HepG2 (cell line): ENCODE measurements around the gene TET2. TPM values are rescaled to one million over a fixed set of nuclear protein-coding genes. Genes with fewer than 3 reads are reported as not detected.

Source experiments
- ATAC-seq: fragments of 200-7000 bp; cut with Tn5 transposase; 3 replicates; pipeline ENCODE4 v1.9.1; 2020; ENCODE audit warnings: mild to moderate bottlenecking, moderate library complexity
- BruUV-seq: library from RNA; stranded (reverse); fragments of 400-500 nt; replicated peaks from 2 replicates; lab custom pipeline; 2021; lab: Mats Ljungman, UMichigan
- CTCF ChIA-PET: fragments of 300-600 bp; formaldehyde crosslinking; extraction: SDS; loops from one replicate; lab custom pipeline; 2021; ENCODE audit warnings: low total read pairs, inconsistent platforms, low intra/inter-chr PET ratio; lab: Yijun Ruan, JAX
- POLR2A ChIA-PET: fragments of 350-600 bp; sonication (Branson Sonifier 250); formaldehyde crosslinking; loops from one replicate; lab custom pipeline; 2020; ENCODE audit warnings: antibody characterized with exemption, inconsistent platforms; lab: Yijun Ruan, JAX
- DNase-seq: peaks from one replicate; pipeline ENCODE4 v3.0.0-alpha.2; 2015; ENCODE audit warnings: low spot score
- FAIRE-seq: peaks from 3 replicates; lab custom pipeline; 2011; peaks lifted over from hg19 to GRCh38; lab: Jason Lieb, UNC
- H2AFZ ChIP-seq: one replicate; pipeline ENCODE4 v1.6.1; 2011; ENCODE audit warnings: low read length, inconsistent platforms
- H3K27ac ChIP-seq: fragments of 300-600 bp; 3 replicates; pipeline ENCODE4 v1.8.0; 2011; ENCODE audit warnings: mixed run types, mild to moderate bottlenecking, mixed read lengths, low read length, inconsistent platforms; ENCODE audit not compliant: insufficient read depth; ENCODE audit errors: extremely low read length
- H3K27me3 ChIP-seq, 2 experiments: fragments of 200-600 bp in 1 of 2; 2 replicates in 1 of 2; 3 replicates in 1 of 2; pipeline versions ENCODE4 v1.6.0 to v1.8.0; 2011; ENCODE audit warnings: low read length in 2 of 2, mild to moderate bottlenecking in 2 of 2, moderate library complexity in 2 of 2, inconsistent platforms in 1 of 2; ENCODE audit not compliant: insufficient read depth in 2 of 2, control insufficient read depth in 1 of 2
- H3K36me3 ChIP-seq, 2 experiments: fragments of 200-600 bp in 1 of 2; replicated peaks in 1 of 2; 2 replicates in 1 of 2; 3 replicates in 1 of 2; pipeline versions ENCODE4 v1.5.1 to v1.8.0; 2011; ENCODE audit warnings: low read length in 2 of 2, inconsistent platforms in 1 of 2; ENCODE audit not compliant: insufficient read depth in 2 of 2, control insufficient read depth in 1 of 2
- H3K4me1 ChIP-seq: 2 replicates; pipeline ENCODE4 v1.5.1; 2012; ENCODE audit warnings: low read length, inconsistent platforms; ENCODE audit not compliant: insufficient read depth
- H3K4me2 ChIP-seq: 2 replicates; pipeline ENCODE4 v1.6.0; 2011; ENCODE audit warnings: low read depth, low read length, inconsistent platforms
- H3K4me3 ChIP-seq, 3 experiments: fragments of 200-600 bp in 1 of 3; sonication (generic), shearing (Covaris generic) in 1 of 3; replicated peaks in 1 of 3; 2 replicates each; pipeline ENCODE4 v1.5.1; 2011 to 2016; ENCODE audit warnings: low read length in 3 of 3, inconsistent platforms in 2 of 3, low read depth in 2 of 3, mild to moderate bottlenecking in 2 of 3, control low read depth in 1 of 3, mixed read lengths in 1 of 3; ENCODE audit not compliant: insufficient read depth in 1 of 3
- H3K79me2 ChIP-seq: one replicate; pipeline ENCODE4 v1.6.1; 2011; ENCODE audit warnings: low read length, inconsistent platforms; ENCODE audit not compliant: insufficient read depth
- H3K9ac ChIP-seq: 2 replicates; pipeline ENCODE4 v1.6.0; 2011; ENCODE audit warnings: mild to moderate bottlenecking, low read depth, low read length, inconsistent platforms; ENCODE audit not compliant: insufficient read depth
- H3K9me3 ChIP-seq: 2 replicates; pipeline ENCODE4 v1.5.1; 2012; ENCODE audit warnings: mild to moderate bottlenecking, low read length
- H4K20me1 ChIP-seq: 2 replicates; pipeline ENCODE4 v1.6.0; 2011; ENCODE audit warnings: inconsistent platforms, mild to moderate bottlenecking, low read length, moderate library complexity; ENCODE audit not compliant: insufficient read depth
- ETV6 ChIP-seq: sonication (generic); formaldehyde crosslinking; conservative IDR thresholded peaks from 2 replicates; pipeline ENCODE4 v1.4.0; 2020; ENCODE audit warnings: missing genetic modification reagents
- HMGA1 ChIP-seq: sonication (generic); formaldehyde crosslinking; conservative IDR thresholded peaks from 2 replicates; pipeline ENCODE4 v1.4.0; 2020; ENCODE audit warnings: missing genetic modification reagents
- MBD4 ChIP-seq: IDR thresholded peaks from 2 replicates; pipeline ENCODE4 v1.6.1; 2012; ENCODE audit warnings: low read length, inconsistent platforms, borderline replicate concordance
- NFE2L2 ChIP-seq: fragments of 150-350 bp; IDR thresholded peaks from 2 replicates; pipeline ENCODE4 v1.6.1; 2014; ENCODE audit warnings: low read length
- RXRB ChIP-seq: IDR thresholded peaks from 2 replicates; pipeline ENCODE4 v1.6.1; 2016; ENCODE audit warnings: borderline replicate concordance, missing genetic modification reagents, missing compliant biosample characterization
- ZMYM4 ChIP-seq: sonication (generic); formaldehyde crosslinking; IDR thresholded peaks from 2 replicates; pipeline ENCODE4 v1.8.1; 2023; ENCODE audit warnings: mild to moderate bottlenecking, missing genetic modification reagents
- ZNF33B ChIP-seq: sonication (generic); formaldehyde crosslinking; IDR thresholded peaks from 2 replicates; pipeline ENCODE4 v1.5.1; 2020; ENCODE audit warnings: mild to moderate bottlenecking, missing genetic modification reagents
- ZNF780A ChIP-seq: sonication (generic); formaldehyde crosslinking; IDR thresholded peaks from 2 replicates; pipeline ENCODE4 v1.8.0; 2022; ENCODE audit warnings: mild to moderate bottlenecking, missing genetic modification reagents, moderate library complexity
- WGBS: methylation state at CpG from one replicate; pipeline ENCODE4 v1.1.6; 2017; ENCODE audit warnings: low lambda C conversion rate; 5-methylcytosine and 5-hydroxymethylcytosine counted together
- in situ Hi-C: cut with HindIII; loops from 2 replicates; pipeline ENCODE4 v1.10.0; 2017; ENCODE audit warnings: low pct_unique_long_range_greater_than_20kb; ENCODE audit not compliant: extremely low pct_ligation_motif_present
- intact Hi-C: fragments of 100-400 bp; cut with micrococcal nuclease; formaldehyde crosslinking; loops from one replicate; pipeline ENCODE4 v1.10.0; 2022; ENCODE audit not compliant: unreplicated experiment
- polyA plus RNA-seq, 8 experiments: library from polyadenylated mRNA; depleted of rRNA in 3 of 8; stranded (reverse) in 7 of 8; unstranded in 1 of 8; fragments of >200 nt; fragmentation: Illumina TruSeq in 4 of 8; extraction: Trizol in 4 of 8; gene quantifications; 2 replicates each; pipeline versions ENCODE4 v1.2.1 to v1.2.3, GENCODE V29; 2011 to 2016; ENCODE audit warnings: low read depth in 4 of 8, missing spikeins in 1 of 8, mixed read lengths in 1 of 8; ENCODE audit not compliant: insufficient read depth in 1 of 8
- total RNA-seq, 5 experiments: library from RNA; depleted of rRNA; stranded (reverse); fragments of >200 nt; fragmentation: Illumina TruSeq; extraction: Trizol; gene quantifications; 2 replicates each; pipeline ENCODE4 v1.2.3, GENCODE V29; 2016; ENCODE audit warnings: low read depth in 1 of 5
- TF ChIP-seq, protein P1 (sequence below): sonication (generic); formaldehyde crosslinking; IDR thresholded peaks from 2 replicates; pipeline ENCODE4 v1.5.0; 2020; ENCODE audit warnings: mild to moderate bottlenecking, missing genetic modification reagents
- TF ChIP-seq, protein P2 (sequence below): sonication (generic); formaldehyde crosslinking; IDR thresholded peaks from 2 replicates; pipeline ENCODE4 v1.8.0; 2022; ENCODE audit warnings: mild to moderate bottlenecking, missing genetic modification reagents, moderate library complexity
- TF ChIP-seq, protein P3 (sequence below): IDR thresholded peaks from 2 replicates; pipeline ENCODE4 v1.6.1; 2016; ENCODE audit warnings: low read depth
- TF ChIP-seq, protein P4 (sequence below): sonication (generic); formaldehyde crosslinking; IDR thresholded peaks from 2 replicates; pipeline ENCODE4 v1.9.0; 2021; ENCODE audit warnings: mild to moderate bottlenecking, missing genetic modification reagents

The TET2 gene
- total and polyA plus RNA-seq, 2 of the 13 experiments (the other 11 are each of a cell fraction or from before 2014, with no cell fraction given) = 4.7 to 4.8 TPM

DNA sequence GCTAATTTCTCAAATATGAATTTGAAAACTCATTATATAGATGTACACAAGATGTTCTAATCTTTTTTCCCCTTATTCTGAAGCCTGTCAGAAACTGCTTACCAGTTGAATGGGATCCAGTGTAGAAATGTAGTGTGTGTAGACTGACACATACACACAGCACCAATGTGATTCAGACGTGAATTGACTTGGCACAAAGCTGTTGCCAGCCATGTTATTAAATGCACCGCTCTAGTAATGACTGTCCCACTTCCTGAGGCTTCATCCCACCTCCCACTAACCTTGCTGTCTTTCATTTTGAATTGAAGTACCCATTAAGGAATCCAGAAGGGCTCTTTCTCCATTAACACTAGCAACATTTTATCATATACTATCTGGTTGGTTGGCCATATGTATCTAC, 180.5 kb downstream of the TET2 start:
- Histone ChIP-seq H3K27me3 (no peaks in the 10 kb centered on the region), H3K36me3 (no peaks in the 10 kb centered on the region), H3K79me2 (no peaks in the 10 kb centered on the region), H3K4me2 (no peak overlapping the region), H3K4me3 (no peak overlapping the region), H3K4me1 (no peaks in the 10 kb centered on the region), H2AFZ (no peak overlapping the region), H3K27ac (no peak overlapping the region), H4K20me1 (no peaks in the 10 kb centered on the region), H3K9me3 (no peaks in the 10 kb centered on the region), H3K9ac (no peak overlapping the region)
- CTCF ChIA-PET = no interaction called here
- WGBS = 7% methylated on average over 2 of the region's 2 CpGs
- in situ Hi-C loops (no loop called here), intact Hi-C loops (no loop called here)
- POLR2A ChIA-PET = no interaction called here
- DNase-seq = no peak
- no TSS peak for BruUV-seq
- no peak for FAIRE-seq
- no peak for ATAC-seq
- TF ChIP-seq ZNF33B (CRISPR knock-in tag) (no peak), NFE2L2 (no peak), RXRB (no peak), ZNF780A (CRISPR knock-in tag) (no peak), ZMYM4 (CRISPR knock-in tag) (no peak), MBD4 (no peak), HMGA1 (CRISPR knock-in tag) (no peak), ETV6 (CRISPR knock-in tag) (no peak)
- TF ChIP-seq, protein P1, sequence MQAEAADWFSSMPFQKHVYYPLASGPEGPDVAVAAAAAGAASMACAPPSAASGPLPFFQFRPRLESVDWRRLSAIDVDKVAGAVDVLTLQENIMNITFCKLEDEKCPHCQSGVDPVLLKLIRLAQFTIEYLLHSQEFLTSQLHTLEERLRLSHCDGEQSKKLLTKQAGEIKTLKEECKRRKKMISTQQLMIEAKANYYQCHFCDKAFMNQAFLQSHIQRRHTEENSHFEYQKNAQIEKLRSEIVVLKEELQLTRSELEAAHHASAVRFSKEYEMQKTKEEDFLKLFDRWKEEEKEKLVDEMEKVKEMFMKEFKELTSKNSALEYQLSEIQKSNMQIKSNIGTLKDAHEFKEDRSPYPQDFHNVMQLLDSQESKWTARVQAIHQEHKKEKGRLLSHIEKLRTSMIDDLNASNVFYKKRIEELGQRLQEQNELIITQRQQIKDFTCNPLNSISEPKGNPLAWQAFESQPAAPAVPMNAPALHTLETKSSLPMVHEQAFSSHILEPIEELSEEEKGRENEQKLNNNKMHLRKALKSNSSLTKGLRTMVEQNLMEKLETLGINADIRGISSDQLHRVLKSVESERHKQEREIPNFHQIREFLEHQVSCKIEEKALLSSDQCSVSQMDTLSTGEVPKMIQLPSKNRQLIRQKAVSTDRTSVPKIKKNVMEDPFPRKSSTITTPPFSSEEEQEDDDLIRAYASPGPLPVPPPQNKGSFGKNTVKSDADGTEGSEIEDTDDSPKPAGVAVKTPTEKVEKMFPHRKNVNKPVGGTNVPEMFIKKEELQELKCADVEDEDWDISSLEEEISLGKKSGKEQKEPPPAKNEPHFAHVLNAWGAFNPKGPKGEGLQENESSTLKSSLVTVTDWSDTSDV (CRISPR knock-in tag) = no peak
- TF ChIP-seq, protein P2, sequence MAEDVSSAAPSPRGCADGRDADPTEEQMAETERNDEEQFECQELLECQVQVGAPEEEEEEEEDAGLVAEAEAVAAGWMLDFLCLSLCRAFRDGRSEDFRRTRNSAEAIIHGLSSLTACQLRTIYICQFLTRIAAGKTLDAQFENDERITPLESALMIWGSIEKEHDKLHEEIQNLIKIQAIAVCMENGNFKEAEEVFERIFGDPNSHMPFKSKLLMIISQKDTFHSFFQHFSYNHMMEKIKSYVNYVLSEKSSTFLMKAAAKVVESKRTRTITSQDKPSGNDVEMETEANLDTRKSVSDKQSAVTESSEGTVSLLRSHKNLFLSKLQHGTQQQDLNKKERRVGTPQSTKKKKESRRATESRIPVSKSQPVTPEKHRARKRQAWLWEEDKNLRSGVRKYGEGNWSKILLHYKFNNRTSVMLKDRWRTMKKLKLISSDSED (CRISPR knock-in tag) = no peak
- TF ChIP-seq, protein P3, sequence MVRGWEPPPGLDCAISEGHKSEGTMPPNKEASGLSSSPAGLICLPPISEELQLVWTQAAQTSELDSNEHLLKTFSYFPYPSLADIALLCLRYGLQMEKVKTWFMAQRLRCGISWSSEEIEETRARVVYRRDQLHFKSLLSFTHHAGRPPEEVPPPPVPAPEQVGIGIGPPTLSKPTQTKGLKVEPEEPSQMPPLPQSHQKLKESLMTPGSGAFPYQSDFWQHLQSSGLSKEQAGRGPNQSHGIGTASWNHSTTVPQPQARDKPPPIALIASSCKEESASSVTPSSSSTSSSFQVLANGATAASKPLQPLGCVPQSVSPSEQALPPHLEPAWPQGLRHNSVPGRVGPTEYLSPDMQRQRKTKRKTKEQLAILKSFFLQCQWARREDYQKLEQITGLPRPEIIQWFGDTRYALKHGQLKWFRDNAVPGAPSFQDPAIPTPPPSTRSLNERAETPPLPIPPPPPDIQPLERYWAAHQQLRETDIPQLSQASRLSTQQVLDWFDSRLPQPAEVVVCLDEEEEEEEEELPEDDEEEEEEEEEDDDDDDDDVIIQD = no peak
- TF ChIP-seq, protein P4, sequence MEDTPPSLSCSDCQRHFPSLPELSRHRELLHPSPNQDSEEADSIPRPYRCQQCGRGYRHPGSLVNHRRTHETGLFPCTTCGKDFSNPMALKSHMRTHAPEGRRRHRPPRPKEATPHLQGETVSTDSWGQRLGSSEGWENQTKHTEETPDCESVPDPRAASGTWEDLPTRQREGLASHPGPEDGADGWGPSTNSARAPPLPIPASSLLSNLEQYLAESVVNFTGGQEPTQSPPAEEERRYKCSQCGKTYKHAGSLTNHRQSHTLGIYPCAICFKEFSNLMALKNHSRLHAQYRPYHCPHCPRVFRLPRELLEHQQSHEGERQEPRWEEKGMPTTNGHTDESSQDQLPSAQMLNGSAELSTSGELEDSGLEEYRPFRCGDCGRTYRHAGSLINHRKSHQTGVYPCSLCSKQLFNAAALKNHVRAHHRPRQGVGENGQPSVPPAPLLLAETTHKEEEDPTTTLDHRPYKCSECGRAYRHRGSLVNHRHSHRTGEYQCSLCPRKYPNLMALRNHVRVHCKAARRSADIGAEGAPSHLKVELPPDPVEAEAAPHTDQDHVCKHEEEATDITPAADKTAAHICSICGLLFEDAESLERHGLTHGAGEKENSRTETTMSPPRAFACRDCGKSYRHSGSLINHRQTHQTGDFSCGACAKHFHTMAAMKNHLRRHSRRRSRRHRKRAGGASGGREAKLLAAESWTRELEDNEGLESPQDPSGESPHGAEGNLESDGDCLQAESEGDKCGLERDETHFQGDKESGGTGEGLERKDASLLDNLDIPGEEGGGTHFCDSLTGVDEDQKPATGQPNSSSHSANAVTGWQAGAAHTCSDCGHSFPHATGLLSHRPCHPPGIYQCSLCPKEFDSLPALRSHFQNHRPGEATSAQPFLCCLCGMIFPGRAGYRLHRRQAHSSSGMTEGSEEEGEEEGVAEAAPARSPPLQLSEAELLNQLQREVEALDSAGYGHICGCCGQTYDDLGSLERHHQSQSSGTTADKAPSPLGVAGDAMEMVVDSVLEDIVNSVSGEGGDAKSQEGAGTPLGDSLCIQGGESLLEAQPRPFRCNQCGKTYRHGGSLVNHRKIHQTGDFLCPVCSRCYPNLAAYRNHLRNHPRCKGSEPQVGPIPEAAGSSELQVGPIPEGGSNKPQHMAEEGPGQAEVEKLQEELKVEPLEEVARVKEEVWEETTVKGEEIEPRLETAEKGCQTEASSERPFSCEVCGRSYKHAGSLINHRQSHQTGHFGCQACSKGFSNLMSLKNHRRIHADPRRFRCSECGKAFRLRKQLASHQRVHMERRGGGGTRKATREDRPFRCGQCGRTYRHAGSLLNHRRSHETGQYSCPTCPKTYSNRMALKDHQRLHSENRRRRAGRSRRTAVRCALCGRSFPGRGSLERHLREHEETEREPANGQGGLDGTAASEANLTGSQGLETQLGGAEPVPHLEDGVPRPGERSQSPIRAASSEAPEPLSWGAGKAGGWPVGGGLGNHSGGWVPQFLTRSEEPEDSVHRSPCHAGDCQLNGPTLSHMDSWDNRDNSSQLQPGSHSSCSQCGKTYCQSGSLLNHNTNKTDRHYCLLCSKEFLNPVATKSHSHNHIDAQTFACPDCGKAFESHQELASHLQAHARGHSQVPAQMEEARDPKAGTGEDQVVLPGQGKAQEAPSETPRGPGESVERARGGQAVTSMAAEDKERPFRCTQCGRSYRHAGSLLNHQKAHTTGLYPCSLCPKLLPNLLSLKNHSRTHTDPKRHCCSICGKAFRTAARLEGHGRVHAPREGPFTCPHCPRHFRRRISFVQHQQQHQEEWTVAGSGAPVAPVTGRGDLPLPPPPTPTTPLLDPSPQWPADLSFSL (CRISPR knock-in tag) = no peak
